IPS-20b (cell line): ENCODE measurements around the gene MAB21L4.

ENCODE experiments used
- H3K27ac ChIP-seq: one replicate; pipeline ENCODE4 v1.5.1; 2013; ENCODE audit warnings: low read length
- H3K27me3 ChIP-seq: 2 replicates; pipeline ENCODE4 v1.6.1; 2013; ENCODE audit warnings: mild to moderate bottlenecking, low read length, inconsistent platforms; ENCODE audit not compliant: insufficient read depth
- H3K36me3 ChIP-seq: 2 replicates; pipeline ENCODE4 v1.6.1; 2013; ENCODE audit warnings: low read depth, mild to moderate bottlenecking, inconsistent platforms, low read length, moderate library complexity; ENCODE audit not compliant: insufficient read depth
- H3K4me1 ChIP-seq: 2 replicates; pipeline ENCODE4 v1.6.1; 2013; ENCODE audit warnings: mild to moderate bottlenecking, control low read depth, inconsistent platforms, low read length, moderate library complexity; ENCODE audit not compliant: insufficient read depth
- H3K4me3 ChIP-seq: 2 replicates; pipeline ENCODE4 v1.5.1; 2013; ENCODE audit warnings: mild to moderate bottlenecking, low read length, inconsistent platforms
- H3K9ac ChIP-seq: 2 replicates; pipeline ENCODE4 v1.6.1; 2013; ENCODE audit warnings: low read depth, mild to moderate bottlenecking, inconsistent platforms, low read length, moderate library complexity
- H3K9me3 ChIP-seq: 2 replicates; pipeline ENCODE4 v1.6.1; 2013; ENCODE audit warnings: mild to moderate bottlenecking, low read depth, low read length, inconsistent platforms; ENCODE audit not compliant: insufficient read depth

Gene MAB21L4

DNA sequence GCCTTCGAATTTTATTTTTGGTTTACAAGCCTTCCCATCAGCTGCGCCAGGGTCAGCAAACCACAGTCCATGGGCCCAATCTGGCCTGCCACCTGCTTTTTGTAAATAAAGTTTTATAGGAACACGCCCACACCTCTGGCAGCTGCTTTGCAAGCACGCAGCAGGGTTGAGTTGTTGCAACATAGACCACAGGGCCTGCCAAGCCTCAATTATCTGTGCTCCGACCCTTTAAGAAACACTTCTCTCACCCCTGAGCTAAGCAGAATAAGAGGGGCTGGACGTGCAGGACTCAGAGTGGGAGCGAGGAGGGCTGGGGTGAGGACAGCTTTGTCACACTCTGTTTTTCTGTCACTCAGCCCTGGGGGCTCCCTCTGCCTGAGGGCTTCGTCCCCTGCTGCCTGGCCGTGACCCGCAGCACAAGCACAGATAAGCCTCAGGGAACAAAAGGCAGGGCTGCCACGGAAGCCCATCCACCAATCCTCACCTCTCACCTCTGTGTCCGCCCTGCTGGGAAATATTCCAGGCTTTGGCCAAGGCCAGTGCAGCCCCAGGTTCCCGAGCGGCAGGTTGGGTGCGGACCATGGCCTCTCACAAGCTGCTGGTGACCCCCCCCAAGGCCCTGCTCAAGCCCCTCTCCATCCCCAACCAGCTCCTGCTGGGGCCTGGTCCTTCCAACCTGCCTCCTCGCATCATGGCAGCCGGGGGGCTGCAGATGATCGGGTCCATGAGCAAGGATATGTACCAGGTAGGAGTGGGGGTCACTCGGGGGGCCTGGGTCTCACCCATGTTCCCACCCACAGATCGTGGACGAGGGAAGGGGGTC is 27.5 kb downstream of the MAB21L4 start, which contains the start of gene AGXT:
Gene AGXT, plus strand, starts transcription at position 539 of the 823 bp plus-strand sequence. Its CDS starts 42 bp downstream, at position 581.
- H3K4me3 ChIP-seq = no peak within 1 kb of the TSS
- no peaks in the 10 kb centered on the region for H3K36me3 ChIP-seq
- no peaks in the 10 kb centered on the region for H3K27me3 ChIP-seq
- no peak within 1 kb of the TSS for H3K9ac ChIP-seq
- no peak within 1 kb of the TSS for H3K27ac ChIP-seq
- H3K9me3 ChIP-seq = no peaks in the 10 kb centered on the region
- no peaks in the 10 kb centered on the region for H3K4me1 ChIP-seq

DNA sequence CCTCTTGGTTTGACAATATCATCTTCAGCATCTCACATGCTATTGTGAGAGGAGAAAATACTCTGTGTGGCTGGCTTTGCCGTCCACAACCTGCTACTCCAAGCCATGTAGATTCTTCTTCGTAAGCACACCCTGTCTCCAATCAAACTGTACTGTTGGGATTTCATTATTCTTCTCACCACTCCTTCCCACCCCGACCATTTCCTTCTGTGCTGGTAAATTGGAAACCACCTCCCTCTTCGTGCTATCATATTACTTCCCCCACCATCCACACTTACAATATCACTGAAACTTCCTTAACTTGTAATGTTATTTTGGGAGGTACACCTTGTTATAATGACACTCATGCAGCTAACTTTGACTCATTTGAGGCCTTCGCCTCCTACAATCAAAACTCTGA is 30.6 kb downstream of the MAB21L4 start:
- Histone ChIP-seq H3K9ac (no peak overlapping the region), H3K9me3 (no peaks in the 10 kb centered on the region), H3K4me1 (no peaks in the 10 kb centered on the region), H3K27me3 (no peaks in the 10 kb centered on the region), H3K27ac (no peak overlapping the region), H3K4me3 (no peak overlapping the region), H3K36me3 (no peaks in the 10 kb centered on the region)

GRCh38 chr2:240864475-240864874 is 31.5 kb downstream of the MAB21L4 start:
- H3K27ac ChIP-seq = no peak overlapping the region
- H3K36me3 ChIP-seq = no peaks in the 10 kb centered on the region
- no peaks in the 10 kb centered on the region for H3K4me1 ChIP-seq
- no peaks in the 10 kb centered on the region for H3K27me3 ChIP-seq
- H3K9me3 ChIP-seq = no peaks in the 10 kb centered on the region
- no peak overlapping the region for H3K4me3 ChIP-seq
- no peak overlapping the region for H3K9ac ChIP-seq

DNA sequence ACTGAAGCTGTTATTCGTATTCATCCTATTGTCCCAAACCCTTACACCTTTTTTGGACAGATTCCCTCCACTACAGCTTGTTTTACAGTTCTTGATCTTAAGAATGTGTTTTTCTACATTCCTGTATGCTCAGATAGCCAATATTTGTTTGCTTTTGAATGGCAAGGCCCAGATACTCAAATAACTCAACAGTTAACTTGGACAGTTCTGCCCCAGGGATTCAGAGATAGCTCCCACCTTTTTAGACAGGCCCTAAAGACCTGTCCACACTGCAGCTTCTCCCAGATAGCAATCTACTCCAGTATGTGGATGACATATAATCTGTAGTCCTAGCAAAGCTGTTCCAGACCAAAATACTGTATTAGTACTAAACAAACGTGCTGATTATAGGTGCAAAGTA is 34.4 kb downstream of the MAB21L4 start:
- H3K36me3 ChIP-seq = no peaks in the 10 kb centered on the region

GRCh38 chr2:240858871-240859270 is 37.1 kb downstream of the MAB21L4 start:
- Histone ChIP-seq H3K9me3 (no peaks in the 10 kb centered on the region), H3K36me3 (no peaks in the 10 kb centered on the region), H3K9ac (no peak overlapping the region), H3K4me3 (no peak overlapping the region), H3K4me1 (no peaks in the 10 kb centered on the region), H3K27ac (no peak overlapping the region), H3K27me3 (no peaks in the 10 kb centered on the region)

More for the DNA sequence above, 34.4 kb downstream of the MAB21L4 start:
- Histone ChIP-seq H3K9me3 (no peaks in the 10 kb centered on the region), H3K9ac (no peak overlapping the region), H3K4me1 (no peaks in the 10 kb centered on the region), H3K4me3 (no peak overlapping the region), H3K27me3 (no peaks in the 10 kb centered on the region), H3K27ac (no peak overlapping the region)

GRCh38 chr2:240858321-240858720 is 37.6 kb downstream of the MAB21L4 start:
- no peak overlapping the region for H3K9ac ChIP-seq
- no peak overlapping the region for H3K27ac ChIP-seq
- no peaks in the 10 kb centered on the region for H3K27me3 ChIP-seq
- H3K9me3 ChIP-seq = no peaks in the 10 kb centered on the region
- no peaks in the 10 kb centered on the region for H3K36me3 ChIP-seq
- no peak overlapping the region for H3K4me3 ChIP-seq
- H3K4me1 ChIP-seq = no peaks in the 10 kb centered on the region

DNA sequence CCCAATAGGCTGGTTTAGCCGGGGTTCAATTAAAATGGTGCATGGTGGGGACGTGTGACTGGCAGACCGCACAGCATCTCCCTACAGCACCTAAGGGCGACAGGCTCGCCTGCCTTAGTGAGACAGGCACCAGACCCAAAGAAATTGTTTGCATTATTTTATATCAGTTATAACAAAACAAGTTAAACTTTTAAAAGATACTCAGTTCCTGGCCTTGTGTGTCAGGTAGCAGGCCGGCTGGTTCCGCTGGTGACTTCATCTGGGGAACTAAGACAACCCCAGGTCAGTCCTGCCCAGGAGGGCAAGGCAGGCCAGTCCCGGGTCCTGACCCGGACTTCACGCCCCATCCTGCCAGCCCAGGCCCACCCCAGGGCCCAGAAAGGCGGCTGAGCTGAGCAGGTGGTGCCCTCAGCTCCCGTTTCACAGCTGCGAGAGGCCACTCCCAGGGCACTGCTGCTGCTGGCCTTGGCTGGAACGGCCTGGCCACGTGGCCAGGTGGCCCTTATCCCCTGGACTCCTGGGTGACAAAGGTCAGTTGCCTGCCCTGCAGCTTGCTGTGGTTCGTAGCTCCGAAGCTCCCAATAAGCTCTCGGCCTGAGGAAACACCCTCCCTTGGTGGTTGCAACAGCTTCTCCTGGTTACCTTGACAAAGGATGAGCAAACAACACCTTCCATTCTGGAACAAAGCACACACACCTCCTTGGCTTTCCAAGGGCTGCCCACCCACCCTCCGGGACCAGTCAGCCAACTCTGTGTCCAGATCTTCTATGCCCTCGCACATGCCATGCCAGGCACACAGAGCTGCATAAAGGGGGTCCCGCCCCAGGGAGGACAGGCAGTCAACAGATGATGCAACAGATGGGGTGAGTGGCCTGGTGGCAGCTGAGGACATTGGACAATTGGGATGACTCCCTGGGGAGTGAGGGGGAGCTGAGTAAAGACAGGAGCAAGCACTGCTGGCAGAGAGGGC is 38.6 kb downstream of the MAB21L4 start:
- Histone ChIP-seq H3K27ac (no peak overlapping the region), H3K9ac (no peak overlapping the region), H3K27me3 (no peaks in the 10 kb centered on the region), H3K4me1 (no peaks in the 10 kb centered on the region), H3K9me3 (no peaks in the 10 kb centered on the region), H3K4me3 (no peak overlapping the region), H3K36me3 (no peaks in the 10 kb centered on the region)

DNA sequence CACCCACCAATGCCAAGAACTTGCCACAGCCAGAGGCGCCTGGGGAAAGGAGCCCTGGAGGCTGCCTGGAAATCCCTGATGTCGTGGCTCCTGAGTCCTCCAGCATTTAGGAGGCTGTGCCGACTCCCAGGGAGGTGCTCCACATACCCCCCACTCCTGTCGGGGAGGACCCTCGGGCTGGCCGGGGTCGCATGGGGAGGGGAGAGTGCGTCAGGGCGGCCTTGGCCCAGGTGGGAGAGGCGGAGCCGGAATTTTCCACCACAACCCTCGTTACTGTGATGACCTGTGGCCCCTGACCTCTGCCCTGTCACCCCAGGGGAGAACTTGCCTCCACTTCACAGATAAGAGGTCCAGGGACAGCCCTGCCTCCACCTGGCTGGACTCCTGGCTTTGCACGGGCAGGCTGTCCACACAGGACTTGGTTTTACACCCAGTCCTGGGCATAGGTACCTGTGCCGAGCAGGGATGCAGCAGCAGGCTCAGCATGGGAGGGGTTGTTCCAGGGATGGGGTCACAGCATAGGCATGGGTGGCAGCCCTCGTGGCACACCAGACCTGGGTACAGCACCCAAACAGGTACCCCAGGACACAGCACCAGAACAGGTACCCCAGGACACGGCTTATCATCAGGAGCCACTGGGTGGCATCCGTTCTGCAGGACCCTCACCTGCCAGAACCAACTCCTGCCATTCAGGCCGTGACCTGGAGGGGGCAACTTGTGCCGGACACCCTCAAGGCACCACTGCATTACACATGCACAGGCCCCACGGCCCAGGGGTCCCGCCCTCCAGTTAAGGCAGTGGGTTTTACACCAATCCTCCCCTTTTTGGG is 39.6 kb downstream of the MAB21L4 start:
- Histone ChIP-seq H3K36me3 (no peaks in the 10 kb centered on the region), H3K9ac (no peak overlapping the region), H3K9me3 (no peaks in the 10 kb centered on the region)

DNA sequence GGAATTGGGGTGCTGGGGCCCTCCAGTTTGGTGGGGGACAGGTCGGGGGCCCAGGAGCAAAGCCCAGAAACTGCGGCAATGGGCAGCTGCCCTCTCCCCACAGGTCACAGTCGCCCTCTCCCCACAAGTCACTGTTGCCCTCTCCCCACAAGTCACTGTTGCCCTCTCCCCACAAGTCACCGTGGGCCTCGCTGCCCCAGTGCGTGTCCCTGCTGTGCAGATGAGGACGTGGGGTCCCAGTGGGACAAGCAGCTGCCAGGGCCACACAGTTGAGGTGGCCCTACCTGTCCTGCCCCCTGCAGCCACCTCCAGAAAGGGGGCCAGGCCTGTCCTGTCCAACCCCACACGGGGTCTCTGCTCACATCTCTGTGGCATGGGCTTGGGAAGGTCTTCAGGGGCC is 40.3 kb downstream of the MAB21L4 start:
- Histone ChIP-seq H3K27me3 (no peaks in the 10 kb centered on the region), H3K9ac (no peak overlapping the region), H3K4me1 (no peaks in the 10 kb centered on the region; the same call in 1 of the 2 replicates), H3K9me3 (no peaks in the 10 kb centered on the region), H3K27ac (no peak overlapping the region), H3K4me3 (no peak overlapping the region), H3K36me3 (no peaks in the 10 kb centered on the region)

More for the DNA sequence above, 39.6 kb downstream of the MAB21L4 start:
- H3K4me1 ChIP-seq = no peaks in the 10 kb centered on the region; the same call in 1 of the 2 replicates
- H3K27ac ChIP-seq = no peak overlapping the region
- no peak overlapping the region for H3K4me3 ChIP-seq
- H3K27me3 ChIP-seq = no peaks in the 10 kb centered on the region

- no peak overlapping the region for H3K27ac ChIP-seq
- H3K4me1 ChIP-seq = no peaks in the 10 kb centered on the region; the same call in 1 of the 2 replicates
- H3K27me3 ChIP-seq = no peaks in the 10 kb centered on the region
- H3K9ac ChIP-seq = no peak overlapping the region
- no peaks in the 10 kb centered on the region for H3K9me3 ChIP-seq
- H3K4me3 ChIP-seq = no peak overlapping the region
- no peaks in the 10 kb centered on the region for H3K36me3 ChIP-seq
Observed at GRCh38 chr2:240852671-240853314, 43.2 kb downstream of the MAB21L4 start.
